ENCODE results near the gene KIAA1958.
A peak's percentile ranks its signal among the peaks of the same experiment; 100 is the strongest.

KIAA1958 gene

GRCh38 chr9:112717661-112718331 is 231.2 kb downstream of the KIAA1958 start, which contains the start of gene INIP:
INIP (minus strand) TSS chr9:112718117; CDS start chr9:112716485, 1,632 bp downstream.
- Mint-ChIP-seq H3K4me3 (peak within 1 kb of the TSS; percentile 97), H3K4me1 (peaks cover 21% of the 10 kb centered on the region), H3K27me3 (no peaks in the 10 kb centered on the region), H3K9me3 (no peaks in the 10 kb centered on the region), H3K36me3 (peaks cover 8% of the 10 kb centered on the region), H3K27ac (peak within 1 kb of the TSS; percentile 99)
